LNCaP clone FGC (cell line): ENCODE data around the gene UBASH3A.

Experiments
- DNase-seq: peaks from one replicate; pipeline ENCODE4 v3.0.0-alpha.2; 2011; ENCODE audit warnings: low read depth
- H3K4me3 ChIP-seq: 2 replicates; pipeline ENCODE4 v1.5.1; 2011; ENCODE audit warnings: mild to moderate bottlenecking, low read depth, low read length, control low read depth
- TF ChIP-seq, protein P1 (sequence below): IDR thresholded peaks from 2 replicates; pipeline ENCODE4 v1.5.1; 2012; ENCODE audit warnings: mild to moderate bottlenecking; ENCODE audit not compliant: control insufficient read depth, insufficient read depth; ENCODE audit errors: extremely low read depth

The UBASH3A gene

DNA sequence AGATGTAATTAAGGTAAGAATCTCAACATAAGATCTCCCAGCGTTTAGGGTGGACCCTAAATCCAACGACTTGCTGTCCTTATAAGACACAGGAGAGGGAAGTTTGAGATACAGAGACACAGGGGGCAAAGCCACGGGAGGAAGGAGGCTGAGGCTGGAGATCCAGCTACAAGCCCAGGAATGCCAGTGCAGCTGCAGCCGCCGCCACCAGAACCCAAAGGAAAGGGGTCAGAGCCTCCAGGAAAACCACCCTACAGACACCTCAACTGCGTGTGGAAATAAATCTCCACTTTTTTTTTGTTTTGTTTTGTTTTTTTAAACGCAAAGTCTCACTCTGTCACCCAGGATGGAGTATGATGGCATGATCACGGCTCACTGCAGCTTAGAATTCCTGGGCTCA is 25.3 kb upstream of the UBASH3A start:
- TF ChIP-seq, protein P1, sequence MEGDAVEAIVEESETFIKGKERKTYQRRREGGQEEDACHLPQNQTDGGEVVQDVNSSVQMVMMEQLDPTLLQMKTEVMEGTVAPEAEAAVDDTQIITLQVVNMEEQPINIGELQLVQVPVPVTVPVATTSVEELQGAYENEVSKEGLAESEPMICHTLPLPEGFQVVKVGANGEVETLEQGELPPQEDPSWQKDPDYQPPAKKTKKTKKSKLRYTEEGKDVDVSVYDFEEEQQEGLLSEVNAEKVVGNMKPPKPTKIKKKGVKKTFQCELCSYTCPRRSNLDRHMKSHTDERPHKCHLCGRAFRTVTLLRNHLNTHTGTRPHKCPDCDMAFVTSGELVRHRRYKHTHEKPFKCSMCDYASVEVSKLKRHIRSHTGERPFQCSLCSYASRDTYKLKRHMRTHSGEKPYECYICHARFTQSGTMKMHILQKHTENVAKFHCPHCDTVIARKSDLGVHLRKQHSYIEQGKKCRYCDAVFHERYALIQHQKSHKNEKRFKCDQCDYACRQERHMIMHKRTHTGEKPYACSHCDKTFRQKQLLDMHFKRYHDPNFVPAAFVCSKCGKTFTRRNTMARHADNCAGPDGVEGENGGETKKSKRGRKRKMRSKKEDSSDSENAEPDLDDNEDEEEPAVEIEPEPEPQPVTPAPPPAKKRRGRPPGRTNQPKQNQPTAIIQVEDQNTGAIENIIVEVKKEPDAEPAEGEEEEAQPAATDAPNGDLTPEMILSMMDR: no peak
- no peak for DNase-seq
- no peak overlapping the region for H3K4me3 ChIP-seq

DNA sequence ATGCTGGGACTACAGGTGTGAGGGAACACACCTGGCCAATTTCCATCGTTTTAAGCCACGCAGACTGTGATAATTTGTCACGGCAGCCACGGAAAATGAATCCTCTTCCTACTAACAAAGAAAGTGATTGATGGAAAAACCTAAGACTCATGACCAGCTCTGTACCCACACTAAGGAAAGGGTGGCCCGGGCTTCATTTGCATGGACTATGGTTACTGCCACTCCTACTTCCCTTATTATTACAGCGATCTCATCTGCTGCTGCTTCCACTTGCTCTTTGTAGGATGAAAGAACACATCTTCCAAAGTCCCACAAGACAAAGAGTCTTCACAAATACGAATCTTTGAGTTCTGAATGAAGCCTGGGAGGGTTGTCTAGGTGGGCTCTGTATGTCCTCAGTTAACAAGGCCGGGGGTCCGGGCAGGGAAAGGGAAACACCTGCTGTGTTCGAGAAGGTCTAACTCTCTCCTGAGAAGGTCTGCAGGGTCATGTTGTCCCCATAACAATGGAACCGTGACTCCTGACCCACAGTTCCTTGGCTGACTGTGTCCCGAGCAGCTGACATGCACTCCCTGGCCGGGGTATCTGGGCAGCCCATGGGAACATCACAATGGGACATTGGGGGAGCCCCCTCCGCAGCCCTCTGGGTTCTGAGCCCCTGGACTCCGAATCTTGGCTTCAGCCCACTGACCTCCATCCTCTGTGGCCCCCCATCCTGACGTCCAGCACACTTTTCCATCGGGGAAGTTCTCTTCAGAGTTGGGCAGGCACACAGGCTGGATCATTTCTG is 24.1 kb upstream of the UBASH3A start:
- no peak for DNase-seq
- H3K4me3 ChIP-seq: no peak overlapping the region
- TF ChIP-seq, protein P1: no peak

DNA sequence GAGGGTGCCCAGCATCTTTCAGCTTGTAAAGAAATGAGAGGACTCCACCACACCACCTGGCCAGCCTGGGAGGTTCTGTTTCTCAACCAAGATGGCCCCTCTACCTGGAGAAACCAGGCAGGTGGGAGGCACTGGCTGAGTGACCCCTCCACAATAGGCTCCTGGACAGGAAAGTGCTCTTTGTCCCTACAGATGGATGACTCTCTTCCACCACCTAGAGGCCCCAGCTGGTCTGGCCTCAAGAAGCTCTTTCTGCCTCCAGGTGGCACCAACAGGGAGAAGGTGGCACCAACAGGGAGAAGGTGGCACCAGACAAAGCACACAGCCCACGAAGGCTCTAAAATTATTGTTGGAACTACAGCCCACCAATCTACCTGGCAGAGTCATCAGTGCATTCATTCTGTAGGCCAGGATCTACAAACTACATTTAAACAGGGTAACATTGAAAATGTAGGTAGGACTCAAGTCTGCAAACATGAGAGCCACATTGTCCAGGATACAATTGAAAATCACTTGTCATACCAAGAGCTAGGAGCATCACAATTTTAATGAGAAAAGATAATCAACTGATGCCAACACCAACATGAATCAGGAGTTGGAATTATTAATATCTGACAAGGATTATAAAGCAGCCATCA is 22.2 kb upstream of the UBASH3A start:
- DNase-seq: peak; percentile 55
- TF ChIP-seq, protein P1: peak; percentile 100
- no peak overlapping the region for H3K4me3 ChIP-seq

DNA sequence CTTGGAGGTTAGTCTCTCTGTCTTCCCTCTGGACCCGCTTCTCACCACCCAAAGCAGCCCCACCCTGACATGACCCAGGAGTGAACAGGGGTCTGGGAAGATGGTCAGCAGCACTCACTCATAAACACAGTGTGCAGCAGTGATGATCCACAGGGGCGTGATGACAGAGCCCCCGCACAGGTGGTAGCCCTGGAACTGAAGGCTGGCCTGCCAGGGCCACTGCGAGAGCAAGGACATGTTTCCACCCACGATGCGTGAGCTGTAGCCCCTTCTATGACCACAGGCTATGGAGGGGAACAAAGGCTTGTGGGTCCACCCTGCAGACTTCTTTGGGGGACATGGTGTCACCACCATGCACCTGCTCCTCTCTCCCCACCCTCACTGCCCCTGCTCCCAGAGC is 20.8 kb upstream of the UBASH3A start:
- DNase-seq: no peak
- TF ChIP-seq, protein P1: no peak
- no peak overlapping the region for H3K4me3 ChIP-seq

DNA sequence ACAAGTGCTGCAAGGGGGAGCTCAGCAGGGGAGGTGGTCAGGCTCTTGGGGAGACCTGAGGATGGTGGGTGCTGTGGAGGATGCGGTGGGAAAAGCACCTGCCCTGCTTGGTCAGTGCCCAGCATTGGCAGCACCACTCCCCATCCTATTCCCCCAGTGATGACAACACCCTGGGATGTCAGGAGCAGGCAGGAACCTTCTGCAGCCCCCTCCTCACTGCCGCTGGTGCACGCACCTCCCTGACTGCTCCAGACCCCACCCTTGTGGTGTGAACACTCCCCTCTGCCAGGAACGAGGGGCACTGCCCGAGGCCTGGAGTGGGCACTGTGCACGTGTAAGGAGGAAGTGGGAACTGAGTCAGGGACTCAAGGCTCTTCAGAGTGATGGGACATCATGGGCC is 20.4 kb upstream of the UBASH3A start:
- TF ChIP-seq, protein P1: no peak
- H3K4me3 ChIP-seq: no peak overlapping the region
- no peak for DNase-seq

DNA sequence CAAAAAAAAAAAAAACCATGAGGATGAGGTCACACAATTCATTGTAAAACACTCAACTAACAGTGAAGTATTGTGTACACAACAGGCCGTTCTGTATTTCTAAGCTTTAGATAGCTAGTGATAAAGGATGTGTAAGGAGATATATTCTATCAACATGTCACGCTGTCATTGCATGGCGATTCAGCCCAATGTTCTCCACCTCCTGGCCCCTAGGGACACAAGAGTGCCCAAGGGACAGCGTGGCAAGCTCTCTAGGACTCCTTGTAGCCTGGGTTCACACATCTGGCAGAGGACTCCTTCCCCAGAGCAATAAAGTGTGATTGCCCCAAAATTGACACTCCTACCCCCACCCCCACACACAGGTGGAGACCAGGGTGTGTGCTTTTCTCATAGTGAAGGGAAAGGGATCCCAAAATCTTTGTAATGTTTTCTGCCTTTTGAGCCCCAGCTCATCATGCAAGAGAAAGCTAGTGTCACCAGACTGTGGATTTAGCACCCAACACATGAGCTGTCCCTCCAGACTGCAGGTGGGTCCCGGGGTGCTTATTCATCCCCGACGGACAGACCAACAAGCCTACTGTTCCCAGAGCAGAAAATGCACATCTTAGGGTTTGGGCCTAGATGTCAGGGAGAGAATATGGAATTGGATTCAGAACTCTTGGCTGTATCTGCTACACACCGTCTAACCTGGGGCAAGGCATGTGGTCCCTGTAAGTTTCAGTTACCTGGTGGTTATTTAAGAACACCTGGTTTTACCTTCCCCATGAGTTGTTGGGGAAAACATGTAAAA is 19.4 kb upstream of the UBASH3A start:
- TF ChIP-seq, protein P1: peak; percentile 26; the same call in 1 of the 2 replicates
- no peak overlapping the region for H3K4me3 ChIP-seq
- DNase-seq: peak; percentile 40
